HEK293 (cell line): ENCODE results near the gene METTL14.
A peak's percentile ranks its signal among the peaks of the same experiment; 100 is the strongest.

Source experiments
- CTCF ChIA-PET: fragments of 350-600 bp; formaldehyde crosslinking; extraction: SDS; loops from one replicate; lab custom pipeline; 2021; ENCODE audit warnings: antibody characterized with exemption; lab: Yijun Ruan, JAX
- POLR2A ChIA-PET: fragments of 300-600 bp; formaldehyde crosslinking; extraction: SDS; loops from one replicate; lab custom pipeline; 2020; ENCODE audit warnings: antibody characterized with exemption, inconsistent platforms; lab: Yijun Ruan, JAX
- H3K27ac ChIP-seq: fragments of 200-500 bp; sonication (Bioruptor generic); 2 replicates; pipeline ENCODE4 v1.5.1; 2014; ENCODE audit warnings: low read depth, low read length, control low read depth, inconsistent platforms; ENCODE audit errors: extremely low read depth
- H3K36me3 ChIP-seq, 2 experiments: fragments of 200-500 bp in 1 of 2; sonication (Bioruptor generic) in 1 of 2; 1 replicate in 1 of 2; 2 replicates in 1 of 2; pipeline ENCODE4 v1.5.1; 2014 to 2017; ENCODE audit warnings: inconsistent platforms in 2 of 2, low read length in 2 of 2; ENCODE audit not compliant: control insufficient read depth in 2 of 2, insufficient read depth in 1 of 2
- H3K4me1 ChIP-seq: fragments of 200-500 bp; sonication (Bioruptor generic); 2 replicates; pipeline ENCODE4 v1.5.1; 2014; ENCODE audit warnings: mild to moderate bottlenecking, low read length, inconsistent platforms; ENCODE audit not compliant: control insufficient read depth, insufficient read depth
- H3K4me3 ChIP-seq: 2 replicates; pipeline ENCODE4 v1.5.1; 2011; ENCODE audit warnings: low read depth, mild to moderate bottlenecking, control low read depth, low read length, moderate library complexity
- H3K9me3 ChIP-seq: fragments of 200-500 bp; sonication (Bioruptor generic); 2 replicates; pipeline ENCODE4 v1.5.1; 2014; ENCODE audit warnings: low read depth, low read length, inconsistent platforms; ENCODE audit not compliant: control insufficient read depth, insufficient read depth
- GLI2 ChIP-seq: fragments of 450-650 bp; formaldehyde crosslinking; IDR thresholded peaks from 2 replicates; pipeline ENCODE4; 2017; ENCODE audit warnings: missing biosample characterization, missing genetic modification characterization, low read depth, borderline replicate concordance
- HOXD13 ChIP-seq: sonication (generic); formaldehyde crosslinking; IDR thresholded peaks from 2 replicates; pipeline ENCODE4 v1.8.0; 2022; ENCODE audit warnings: missing genetic modification reagents, borderline replicate concordance
- IKZF3 ChIP-seq: fragments of 450-650 bp; IDR thresholded peaks from 2 replicates; pipeline ENCODE4 v1.5.0; 2018; ENCODE audit warnings: missing biosample characterization, mild to moderate bottlenecking, missing genetic modification characterization, moderate library complexity
- KLF10 ChIP-seq: fragments of 450-650 bp; IDR thresholded peaks from 2 replicates; pipeline ENCODE4 v1.5.1; 2018; ENCODE audit warnings: missing biosample characterization, mild to moderate bottlenecking, missing genetic modification characterization
- PRDM1 ChIP-seq: fragments of 450-650 bp; formaldehyde crosslinking; IDR thresholded peaks from 2 replicates; pipeline ENCODE4; 2016; ENCODE audit warnings: missing biosample characterization, missing genetic modification characterization
- ZBTB48 ChIP-seq: fragments of 450-650 bp; formaldehyde crosslinking; IDR thresholded peaks from 2 replicates; pipeline ENCODE4 v1.5.1; 2016; ENCODE audit warnings: missing biosample characterization, missing genetic modification characterization
- ZNF214 ChIP-seq: fragments of 450-650 bp; formaldehyde crosslinking; IDR thresholded peaks from 2 replicates; pipeline ENCODE4 v1.5.1; 2017; ENCODE audit warnings: missing biosample characterization, mild to moderate bottlenecking, missing genetic modification characterization, borderline replicate concordance
- ZNF350 ChIP-seq: fragments of 450-650 bp; formaldehyde crosslinking; IDR thresholded peaks from 2 replicates; pipeline ENCODE4 v1.5.0; 2017; ENCODE audit warnings: missing biosample characterization, mild to moderate bottlenecking, missing genetic modification characterization
- ZNF433 ChIP-seq: fragments of 450-650 bp; formaldehyde crosslinking; IDR thresholded peaks from 2 replicates; pipeline ENCODE4 v1.5.1; 2016; ENCODE audit warnings: missing biosample characterization, missing genetic modification characterization, low read depth
- ZNF521 ChIP-seq: fragments of 450-650 bp; formaldehyde crosslinking; IDR thresholded peaks from 2 replicates; pipeline ENCODE4 v1.5.1; 2017; ENCODE audit warnings: missing biosample characterization, mild to moderate bottlenecking, missing genetic modification characterization
- ZNF560 ChIP-seq: fragments of 450-650 bp; formaldehyde crosslinking; IDR thresholded peaks from 2 replicates; pipeline ENCODE4 v1.5.1; 2017; ENCODE audit warnings: missing biosample characterization, missing genetic modification characterization, borderline replicate concordance
- ZNF623 ChIP-seq: fragments of 450-650 bp; formaldehyde crosslinking; IDR thresholded peaks from 2 replicates; pipeline ENCODE4 v1.5.1; 2016; ENCODE audit warnings: missing biosample characterization, missing genetic modification characterization
- ZNF629 ChIP-seq: fragments of 450-650 bp; formaldehyde crosslinking; IDR thresholded peaks from 2 replicates; pipeline ENCODE4 v1.5.1; 2017; ENCODE audit warnings: missing biosample characterization, missing genetic modification characterization
- ZNF785 ChIP-seq: fragments of 450-650 bp; formaldehyde crosslinking; IDR thresholded peaks from 2 replicates; pipeline ENCODE4 v1.5.1; 2016; ENCODE audit warnings: missing biosample characterization, missing genetic modification characterization
- ZSCAN23 ChIP-seq: fragments of 450-650 bp; formaldehyde crosslinking; IDR thresholded peaks from 2 replicates; pipeline ENCODE4 v1.5.1; 2016; ENCODE audit warnings: missing biosample characterization, missing genetic modification characterization
- TF ChIP-seq, protein P1 (sequence below): fragments of 450-650 bp; formaldehyde crosslinking; IDR thresholded peaks from 2 replicates; pipeline ENCODE4 v1.5.1; 2016; ENCODE audit warnings: missing biosample characterization, missing genetic modification characterization
- TF ChIP-seq, protein P2 (sequence below): fragments of 450-650 bp; formaldehyde crosslinking; IDR thresholded peaks from 2 replicates; pipeline ENCODE4 v1.5.1; 2016; ENCODE audit warnings: missing biosample characterization, missing genetic modification characterization, low read depth
- TF ChIP-seq, protein P3 (sequence below): fragments of 450-650 bp; formaldehyde crosslinking; IDR thresholded peaks from 2 replicates; pipeline ENCODE4 v1.5.1; 2016; ENCODE audit warnings: missing biosample characterization, missing genetic modification characterization
- TF ChIP-seq, protein P4 (sequence below): fragments of 450-650 bp; formaldehyde crosslinking; IDR thresholded peaks from 2 replicates; pipeline ENCODE4 v1.5.0; 2017; ENCODE audit warnings: missing biosample characterization, missing genetic modification characterization, borderline replicate concordance
- TF ChIP-seq, protein P5 (sequence below): fragments of 450-650 bp; formaldehyde crosslinking; IDR thresholded peaks from 2 replicates; pipeline ENCODE4 v1.5.1; 2016; ENCODE audit warnings: missing biosample characterization, missing genetic modification characterization
- TF ChIP-seq, protein P6 (sequence below): fragments of 450-650 bp; formaldehyde crosslinking; IDR thresholded peaks from 2 replicates; pipeline ENCODE4 v1.5.1; 2016; ENCODE audit warnings: missing biosample characterization, missing genetic modification characterization, low read depth

METTL14 gene

DNA sequence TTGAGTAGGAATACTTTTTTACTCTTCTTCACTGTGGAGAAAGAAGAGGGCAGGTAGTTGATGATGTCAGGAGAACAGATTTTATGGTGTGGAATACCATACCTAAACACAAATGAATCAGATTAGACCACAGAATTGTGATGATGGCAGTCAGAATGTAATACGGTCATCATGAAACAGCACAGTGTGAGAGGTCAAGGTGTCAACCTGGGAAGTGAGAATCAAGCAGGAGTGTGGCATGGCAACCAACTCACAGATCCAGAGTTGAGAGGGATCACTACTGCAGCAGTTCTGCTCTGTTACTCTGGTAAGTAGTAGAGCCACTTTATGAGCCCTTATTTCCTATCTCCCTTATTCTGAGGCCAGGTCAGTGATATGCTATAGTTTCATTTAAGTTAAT, 27.7 kb downstream of the METTL14 start (continued):
- TF ChIP-seq ZSCAN23 (tag by site-specific recombination) = no peak
- TF ChIP-seq PRDM1 = no peak
- no peak for TF ChIP-seq ZBTB48
- TF ChIP-seq ZNF521 (tag by site-specific recombination) = no peak
- no peak for TF ChIP-seq HOXD13 (CRISPR knock-in tag)
- TF ChIP-seq IKZF3 = no peak
- TF ChIP-seq ZNF214 (tag by site-specific recombination) = no peak
- TF ChIP-seq ZNF785 (tag by site-specific recombination) = no peak
- TF ChIP-seq, protein P1, sequence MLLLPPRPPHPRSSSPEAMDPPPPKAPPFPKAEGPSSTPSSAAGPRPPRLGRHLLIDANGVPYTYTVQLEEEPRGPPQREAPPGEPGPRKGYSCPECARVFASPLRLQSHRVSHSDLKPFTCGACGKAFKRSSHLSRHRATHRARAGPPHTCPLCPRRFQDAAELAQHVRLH (tag by site-specific recombination) = no peak

DNA sequence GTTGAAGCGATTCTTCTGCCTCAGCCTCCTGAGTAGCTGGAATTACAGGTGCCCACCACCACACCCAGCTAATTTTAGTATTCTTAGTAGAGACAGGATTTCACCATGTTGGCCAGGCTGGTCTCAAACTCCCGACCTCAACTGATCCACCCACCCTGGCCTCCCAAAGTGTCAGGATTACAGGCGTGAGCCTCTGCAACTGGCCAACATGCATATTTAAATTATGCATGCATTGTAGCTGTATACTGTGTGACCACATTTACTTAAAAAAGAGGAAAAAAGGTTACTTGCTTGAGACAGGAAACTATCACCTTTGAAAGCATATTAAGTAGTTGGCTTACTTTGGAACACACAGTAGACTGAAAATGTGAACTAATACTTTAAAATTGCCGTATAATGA, 29.5 kb downstream of the METTL14 start:
- Histone ChIP-seq H3K9me3 (no peaks in the 10 kb centered on the region), H3K4me3 (no peak overlapping the region)
- ChIA-PET CTCF (interaction anchor here (1.0 kb wide), 1 partner anchor 11 kb away, joined by 3 read pairs; no protein-coding TSS in a partner anchor), POLR2A (no interaction called here)
- TF ChIP-seq ZNF350 = no peak
- TF ChIP-seq, protein P2, sequence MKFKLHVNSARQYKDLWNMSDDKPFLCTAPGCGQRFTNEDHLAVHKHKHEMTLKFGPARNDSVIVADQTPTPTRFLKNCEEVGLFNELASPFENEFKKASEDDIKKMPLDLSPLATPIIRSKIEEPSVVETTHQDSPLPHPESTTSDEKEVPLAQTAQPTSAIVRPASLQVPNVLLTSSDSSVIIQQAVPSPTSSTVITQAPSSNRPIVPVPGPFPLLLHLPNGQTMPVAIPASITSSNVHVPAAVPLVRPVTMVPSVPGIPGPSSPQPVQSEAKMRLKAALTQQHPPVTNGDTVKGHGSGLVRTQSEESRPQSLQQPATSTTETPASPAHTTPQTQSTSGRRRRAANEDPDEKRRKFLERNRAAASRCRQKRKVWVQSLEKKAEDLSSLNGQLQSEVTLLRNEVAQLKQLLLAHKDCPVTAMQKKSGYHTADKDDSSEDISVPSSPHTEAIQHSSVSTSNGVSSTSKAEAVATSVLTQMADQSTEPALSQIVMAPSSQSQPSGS (tag by site-specific recombination) = 0 out of 2 replicates have a peak, but pooled peaks have one; percentile 3
- TF ChIP-seq, all 188 proteins: peak for 1
- Histone ChIP-seq H3K4me1 (no peaks in the 10 kb centered on the region), H3K36me3 (peaks cover 0 to 55% of the 10 kb centered on the region in 2 experiments; a peak in 1 of 3 replicates), H3K27ac (no peak overlapping the region)

DNA sequence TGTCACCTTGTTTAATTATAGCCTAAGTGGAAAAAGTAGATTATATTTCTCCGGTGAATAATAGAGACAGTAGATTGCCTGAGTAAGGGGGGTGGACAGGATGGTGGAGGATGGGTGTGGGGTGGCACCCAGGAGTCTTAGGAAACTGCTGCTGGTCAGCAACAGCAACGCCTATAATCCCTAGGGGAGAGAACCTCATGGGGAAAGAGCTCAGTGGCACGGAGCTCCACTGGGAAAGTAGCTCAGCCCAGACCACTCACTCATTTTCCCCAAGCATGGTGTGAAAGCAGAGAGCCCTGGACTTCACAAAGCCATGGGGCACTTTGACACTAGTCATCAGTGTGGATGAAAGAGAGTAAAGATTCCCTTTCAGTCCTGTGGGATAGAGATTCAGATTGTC, 31.1 kb downstream of the METTL14 start:
- H3K4me1 ChIP-seq = no peaks in the 10 kb centered on the region
- no peak overlapping the region for H3K27ac ChIP-seq
- H3K4me3 ChIP-seq = no peak overlapping the region
- ChIA-PET POLR2A (no interaction called here), CTCF (interaction anchor here (1.0 kb wide), 1 partner anchor 237 kb away, joined by 4 read pairs; no protein-coding TSS in a partner anchor)
- H3K9me3 ChIP-seq = no peaks in the 10 kb centered on the region
- peaks cover 0 to 42% of the 10 kb centered on the region in 2 experiments; a peak in 1 of 3 replicates for H3K36me3 ChIP-seq
- TF ChIP-seq, protein P3, sequence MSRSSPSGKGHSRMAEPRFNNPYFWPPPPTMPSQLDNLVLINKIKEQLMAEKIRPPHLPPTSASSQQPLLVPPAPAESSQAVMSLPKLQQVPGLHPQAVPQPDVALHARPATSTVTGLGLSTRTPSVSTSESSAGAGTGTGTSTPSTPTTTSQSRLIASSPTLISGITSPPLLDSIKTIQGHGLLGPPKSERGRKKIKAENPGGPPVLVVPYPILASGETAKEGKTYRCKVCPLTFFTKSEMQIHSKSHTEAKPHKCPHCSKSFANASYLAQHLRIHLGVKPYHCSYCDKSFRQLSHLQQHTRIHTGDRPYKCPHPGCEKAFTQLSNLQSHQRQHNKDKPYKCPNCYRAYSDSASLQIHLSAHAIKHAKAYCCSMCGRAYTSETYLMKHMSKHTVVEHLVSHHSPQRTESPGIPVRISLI = no peak
- TF ChIP-seq ZNF433 (tag by site-specific recombination) = no peak
- TF ChIP-seq, protein P4, sequence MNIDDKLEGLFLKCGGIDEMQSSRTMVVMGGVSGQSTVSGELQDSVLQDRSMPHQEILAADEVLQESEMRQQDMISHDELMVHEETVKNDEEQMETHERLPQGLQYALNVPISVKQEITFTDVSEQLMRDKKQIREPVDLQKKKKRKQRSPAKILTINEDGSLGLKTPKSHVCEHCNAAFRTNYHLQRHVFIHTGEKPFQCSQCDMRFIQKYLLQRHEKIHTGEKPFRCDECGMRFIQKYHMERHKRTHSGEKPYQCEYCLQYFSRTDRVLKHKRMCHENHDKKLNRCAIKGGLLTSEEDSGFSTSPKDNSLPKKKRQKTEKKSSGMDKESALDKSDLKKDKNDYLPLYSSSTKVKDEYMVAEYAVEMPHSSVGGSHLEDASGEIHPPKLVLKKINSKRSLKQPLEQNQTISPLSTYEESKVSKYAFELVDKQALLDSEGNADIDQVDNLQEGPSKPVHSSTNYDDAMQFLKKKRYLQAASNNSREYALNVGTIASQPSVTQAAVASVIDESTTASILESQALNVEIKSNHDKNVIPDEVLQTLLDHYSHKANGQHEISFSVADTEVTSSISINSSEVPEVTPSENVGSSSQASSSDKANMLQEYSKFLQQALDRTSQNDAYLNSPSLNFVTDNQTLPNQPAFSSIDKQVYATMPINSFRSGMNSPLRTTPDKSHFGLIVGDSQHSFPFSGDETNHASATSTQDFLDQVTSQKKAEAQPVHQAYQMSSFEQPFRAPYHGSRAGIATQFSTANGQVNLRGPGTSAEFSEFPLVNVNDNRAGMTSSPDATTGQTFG = no peak
- TF ChIP-seq KLF10 (tag by site-specific recombination) = no peak
- TF ChIP-seq, protein P5, sequence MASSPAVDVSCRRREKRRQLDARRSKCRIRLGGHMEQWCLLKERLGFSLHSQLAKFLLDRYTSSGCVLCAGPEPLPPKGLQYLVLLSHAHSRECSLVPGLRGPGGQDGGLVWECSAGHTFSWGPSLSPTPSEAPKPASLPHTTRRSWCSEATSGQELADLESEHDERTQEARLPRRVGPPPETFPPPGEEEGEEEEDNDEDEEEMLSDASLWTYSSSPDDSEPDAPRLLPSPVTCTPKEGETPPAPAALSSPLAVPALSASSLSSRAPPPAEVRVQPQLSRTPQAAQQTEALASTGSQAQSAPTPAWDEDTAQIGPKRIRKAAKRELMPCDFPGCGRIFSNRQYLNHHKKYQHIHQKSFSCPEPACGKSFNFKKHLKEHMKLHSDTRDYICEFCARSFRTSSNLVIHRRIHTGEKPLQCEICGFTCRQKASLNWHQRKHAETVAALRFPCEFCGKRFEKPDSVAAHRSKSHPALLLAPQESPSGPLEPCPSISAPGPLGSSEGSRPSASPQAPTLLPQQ (tag by site-specific recombination) = no peak
- no peak for TF ChIP-seq ZNF560 (tag by site-specific recombination)
- TF ChIP-seq, protein P6, sequence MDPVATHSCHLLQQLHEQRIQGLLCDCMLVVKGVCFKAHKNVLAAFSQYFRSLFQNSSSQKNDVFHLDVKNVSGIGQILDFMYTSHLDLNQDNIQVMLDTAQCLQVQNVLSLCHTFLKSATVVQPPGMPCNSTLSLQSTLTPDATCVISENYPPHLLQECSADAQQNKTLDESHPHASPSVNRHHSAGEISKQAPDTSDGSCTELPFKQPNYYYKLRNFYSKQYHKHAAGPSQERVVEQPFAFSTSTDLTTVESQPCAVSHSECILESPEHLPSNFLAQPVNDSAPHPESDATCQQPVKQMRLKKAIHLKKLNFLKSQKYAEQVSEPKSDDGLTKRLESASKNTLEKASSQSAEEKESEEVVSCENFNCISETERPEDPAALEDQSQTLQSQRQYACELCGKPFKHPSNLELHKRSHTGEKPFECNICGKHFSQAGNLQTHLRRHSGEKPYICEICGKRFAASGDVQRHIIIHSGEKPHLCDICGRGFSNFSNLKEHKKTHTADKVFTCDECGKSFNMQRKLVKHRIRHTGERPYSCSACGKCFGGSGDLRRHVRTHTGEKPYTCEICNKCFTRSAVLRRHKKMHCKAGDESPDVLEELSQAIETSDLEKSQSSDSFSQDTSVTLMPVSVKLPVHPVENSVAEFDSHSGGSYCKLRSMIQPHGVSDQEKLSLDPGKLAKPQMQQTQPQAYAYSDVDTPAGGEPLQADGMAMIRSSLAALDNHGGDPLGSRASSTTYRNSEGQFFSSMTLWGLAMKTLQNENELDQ (tag by site-specific recombination) = no peak
- TF ChIP-seq ZNF623 (tag by site-specific recombination) = no peak
- TF ChIP-seq ZNF629 = no peak
- TF ChIP-seq GLI2 (tag by site-specific recombination) = no peak
